Body of pancreas (tissue), 4 donors: ENCODE measurements around the gene RAB40C.

ENCODE experiments used
- POLR2A ChIP-seq, 3 donors: fragments of 450-650 bp; IDR thresholded peaks; one replicate each; pipeline ENCODE4 v1.6.1; 2016; ENCODE audit warnings: antibody characterized with exemption in 3 of 3, mild to moderate bottlenecking in 2 of 3
- TF ChIP-seq, protein P1 (sequence below), 7 experiments: fragments of 450-650 bp in 4 of 7; fragments of 200-600 bp in 3 of 7; sonication (generic) in 3 of 7; IDR thresholded peaks; one replicate each; pipeline ENCODE4 v1.5.1; 2016 to 2019; ENCODE audit warnings: antibody characterized with exemption in 7 of 7

- TF ChIP-seq, protein P1, sequence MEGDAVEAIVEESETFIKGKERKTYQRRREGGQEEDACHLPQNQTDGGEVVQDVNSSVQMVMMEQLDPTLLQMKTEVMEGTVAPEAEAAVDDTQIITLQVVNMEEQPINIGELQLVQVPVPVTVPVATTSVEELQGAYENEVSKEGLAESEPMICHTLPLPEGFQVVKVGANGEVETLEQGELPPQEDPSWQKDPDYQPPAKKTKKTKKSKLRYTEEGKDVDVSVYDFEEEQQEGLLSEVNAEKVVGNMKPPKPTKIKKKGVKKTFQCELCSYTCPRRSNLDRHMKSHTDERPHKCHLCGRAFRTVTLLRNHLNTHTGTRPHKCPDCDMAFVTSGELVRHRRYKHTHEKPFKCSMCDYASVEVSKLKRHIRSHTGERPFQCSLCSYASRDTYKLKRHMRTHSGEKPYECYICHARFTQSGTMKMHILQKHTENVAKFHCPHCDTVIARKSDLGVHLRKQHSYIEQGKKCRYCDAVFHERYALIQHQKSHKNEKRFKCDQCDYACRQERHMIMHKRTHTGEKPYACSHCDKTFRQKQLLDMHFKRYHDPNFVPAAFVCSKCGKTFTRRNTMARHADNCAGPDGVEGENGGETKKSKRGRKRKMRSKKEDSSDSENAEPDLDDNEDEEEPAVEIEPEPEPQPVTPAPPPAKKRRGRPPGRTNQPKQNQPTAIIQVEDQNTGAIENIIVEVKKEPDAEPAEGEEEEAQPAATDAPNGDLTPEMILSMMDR (IDR thresholded peaks at IDR 0.05): no peak
- no peak for TF ChIP-seq POLR2A (IDR thresholded peaks at IDR 0.05)
These were observed 87.0 kb downstream of the RAB40C start for GRCh38 chr16:676913-677312.
